Duodenal mucosa (tissue), 2 donors: ENCODE data around the gene C1orf105.
A peak's percentile ranks its signal among the peaks of the same experiment; 100 is the strongest.

Experiments used
- H3K27ac ChIP-seq: one replicate; pipeline ENCODE4 v1.7.0; 2013; ENCODE audit warnings: low read depth, low read length
- H3K27me3 ChIP-seq, 2 donors: one replicate each; pipeline ENCODE4 v1.7.0; 2013; ENCODE audit warnings: low read length in 2 of 2, control low read depth in 1 of 2; ENCODE audit not compliant: insufficient read depth in 2 of 2, control insufficient read depth in 1 of 2
- H3K36me3 ChIP-seq, 2 donors: one replicate each; pipeline ENCODE4 v1.7.0; 2013; ENCODE audit warnings: low read length in 2 of 2, control low read depth in 1 of 2; ENCODE audit not compliant: insufficient read depth in 2 of 2, control insufficient read depth in 1 of 2
- H3K4me1 ChIP-seq, 2 donors: one replicate each; pipeline ENCODE4 v1.7.0; 2013; ENCODE audit warnings: low read length in 2 of 2, control low read depth in 1 of 2; ENCODE audit not compliant: insufficient read depth in 2 of 2, control insufficient read depth in 1 of 2
- H3K4me3 ChIP-seq, 2 donors: one replicate each; pipeline ENCODE4 v1.7.0; 2013; ENCODE audit warnings: low read length in 2 of 2, low read depth in 1 of 2
- H3K9ac ChIP-seq, 2 donors: one replicate each; pipeline ENCODE4 v1.7.0; 2013; ENCODE audit warnings: low read length in 2 of 2, low read depth in 1 of 2
- H3K9me3 ChIP-seq, 2 donors: one replicate each; pipeline ENCODE4 v1.7.0; 2013; ENCODE audit warnings: low read length in 2 of 2, control low read depth in 1 of 2; ENCODE audit not compliant: control insufficient read depth in 1 of 2

Gene C1orf105

DNA sequence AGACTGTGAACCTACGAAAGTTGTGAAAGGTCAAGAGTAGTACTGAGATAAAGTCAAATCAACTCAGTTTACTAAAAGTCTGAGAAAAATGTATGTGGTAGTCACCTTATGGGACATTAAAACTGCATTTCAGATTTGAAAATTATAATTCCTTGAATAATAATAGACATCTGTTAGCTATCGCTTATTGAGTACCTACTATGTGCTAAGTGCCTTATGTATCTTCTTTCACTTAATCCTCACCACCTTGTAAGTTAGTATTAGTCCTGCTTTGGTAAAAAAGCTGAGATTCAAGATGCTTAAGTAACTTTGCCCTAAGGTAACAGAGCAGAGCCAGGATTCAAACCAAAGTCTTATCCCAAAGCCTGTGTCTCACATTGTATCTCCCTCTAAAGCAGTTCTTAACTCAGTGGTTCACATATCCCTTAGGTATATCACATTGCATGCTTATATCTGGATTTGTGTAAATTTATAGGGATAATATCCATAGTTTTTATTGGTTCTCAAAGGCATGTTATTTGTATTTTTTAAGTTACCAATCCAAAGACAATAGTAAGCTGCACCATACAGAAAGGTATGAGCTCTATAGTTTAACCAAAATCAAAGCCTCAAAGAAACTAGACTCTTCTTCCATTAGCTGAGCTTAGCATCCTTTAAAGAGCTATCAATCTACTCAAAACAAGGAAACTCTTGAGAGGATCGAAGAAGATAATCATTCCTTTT lies 22.5 kb downstream of the C1orf105 start:
- Histone ChIP-seq H3K4me1 (peaks cover 9% of the 10 kb centered on the region in 2 donors), H3K27me3 (no peaks in the 10 kb centered on the region), H3K9me3 (no peaks in the 10 kb centered on the region), H3K9ac (peak overlapping the region; percentile 84 to 89), H3K27ac (no peak overlapping the region), H3K36me3 (no peaks in the 10 kb centered on the region), H3K4me3 (peak overlapping the region; percentile 71 to 86)

DNA sequence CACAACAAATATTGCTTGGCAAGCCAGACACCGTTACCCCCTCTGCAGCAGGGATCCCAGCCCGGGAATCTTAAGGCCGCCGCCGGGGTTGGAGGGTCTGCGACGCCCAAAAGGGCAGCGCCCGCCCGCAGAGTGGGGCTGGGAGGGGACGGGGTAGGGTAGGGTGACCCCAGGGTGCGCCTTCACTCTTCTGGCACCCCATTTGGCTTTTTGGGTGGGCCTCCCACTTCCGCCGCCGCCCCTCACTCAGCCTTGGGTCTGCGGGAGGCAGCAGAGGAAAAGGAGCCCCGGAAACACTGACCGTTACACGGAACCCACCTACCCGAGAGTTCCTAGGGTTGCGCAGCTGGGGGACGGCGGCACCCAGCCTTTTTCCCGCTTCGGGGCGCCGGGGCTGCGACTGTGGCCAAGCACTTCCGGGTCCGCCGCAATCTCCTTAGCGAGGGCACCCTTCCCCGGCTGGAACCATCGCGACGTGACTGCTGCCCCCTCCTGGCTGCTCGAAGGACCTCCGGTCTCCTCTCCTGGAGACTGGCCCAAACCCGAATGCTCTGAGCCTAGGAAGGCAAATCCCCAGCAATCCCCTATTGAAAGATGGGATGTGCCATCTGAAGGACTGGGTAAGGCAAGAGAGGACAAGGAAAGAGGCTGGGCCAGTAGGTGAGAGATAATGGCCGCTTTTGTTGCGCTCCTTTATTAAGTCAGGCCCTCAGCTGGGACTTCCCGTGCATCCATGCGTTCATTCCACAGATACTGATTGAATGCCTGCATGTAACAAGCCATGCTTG lies 23.4 kb downstream of the C1orf105 start, which contains the start of gene PIGC:
TSS of gene PIGC (minus strand) at position 404 of the 788 bp plus-strand sequence. CDS start 1,447 bp downstream, outside the sequence.
- H3K9ac ChIP-seq: peak within 1 kb of the TSS; percentile 84 to 89
- H3K4me1 ChIP-seq: peaks cover 11 to 12% of the 10 kb centered on the region in 2 donors
- no peaks in the 10 kb centered on the region for H3K36me3 ChIP-seq
- H3K27ac ChIP-seq: no peak within 1 kb of the TSS
- H3K4me3 ChIP-seq: peak within 1 kb of the TSS; percentile 71 to 86
- no peaks in the 10 kb centered on the region for H3K9me3 ChIP-seq
- H3K27me3 ChIP-seq: no peaks in the 10 kb centered on the region

DNA sequence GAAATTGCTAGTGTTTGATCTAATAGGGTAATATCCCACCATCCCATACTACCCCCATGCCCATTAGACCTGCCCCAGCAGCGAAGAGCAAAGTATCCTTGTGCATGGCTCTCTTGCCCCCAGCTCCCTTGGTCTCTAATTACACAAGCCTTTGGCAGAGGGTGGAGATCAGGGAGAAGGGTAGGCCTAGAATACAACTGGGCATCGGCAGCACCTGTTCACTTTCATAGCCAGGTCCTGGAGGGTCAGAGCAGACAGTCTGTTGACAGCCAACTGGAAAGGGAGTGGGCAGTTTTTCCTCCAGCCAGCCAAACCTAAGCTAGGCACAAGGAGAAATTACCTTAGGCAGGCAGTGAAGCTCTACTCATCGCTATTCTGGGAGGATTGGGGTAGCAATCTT lies 26.1 kb downstream of the C1orf105 start:
- Histone ChIP-seq H3K9ac (no peak overlapping the region), H3K27me3 (no peaks in the 10 kb centered on the region), H3K4me1 (peaks cover 32 to 34% of the 10 kb centered on the region in 2 donors), H3K36me3 (no peaks in the 10 kb centered on the region), H3K9me3 (no peaks in the 10 kb centered on the region), H3K4me3 (no peak overlapping the region), H3K27ac (no peak overlapping the region)

DNA sequence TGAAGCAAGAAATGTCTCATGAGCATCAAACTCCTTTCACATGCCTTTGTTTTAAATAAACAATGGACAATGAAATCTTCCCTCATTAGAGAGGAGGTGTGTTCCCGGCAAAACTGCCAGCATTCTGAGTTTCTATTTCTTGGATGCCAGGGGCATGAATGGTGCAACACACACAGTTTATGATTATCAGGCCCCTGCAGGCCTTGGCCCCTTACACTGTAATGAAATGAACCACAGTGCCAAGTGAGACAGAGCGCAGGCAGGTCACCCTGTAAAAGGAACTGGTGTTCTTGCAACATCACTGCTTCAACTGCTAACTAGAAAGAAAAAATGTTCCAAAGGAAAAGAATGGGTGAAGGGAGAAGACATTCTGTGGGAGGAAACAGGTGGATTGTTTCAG lies 27.2 kb downstream of the C1orf105 start:
- Histone ChIP-seq H3K4me3 (no peak overlapping the region), H3K27me3 (no peaks in the 10 kb centered on the region), H3K36me3 (no peaks in the 10 kb centered on the region), H3K27ac (no peak overlapping the region), H3K9me3 (no peaks in the 10 kb centered on the region), H3K9ac (no peak overlapping the region), H3K4me1 (peaks cover 31 to 32% of the 10 kb centered on the region in 2 donors)

DNA sequence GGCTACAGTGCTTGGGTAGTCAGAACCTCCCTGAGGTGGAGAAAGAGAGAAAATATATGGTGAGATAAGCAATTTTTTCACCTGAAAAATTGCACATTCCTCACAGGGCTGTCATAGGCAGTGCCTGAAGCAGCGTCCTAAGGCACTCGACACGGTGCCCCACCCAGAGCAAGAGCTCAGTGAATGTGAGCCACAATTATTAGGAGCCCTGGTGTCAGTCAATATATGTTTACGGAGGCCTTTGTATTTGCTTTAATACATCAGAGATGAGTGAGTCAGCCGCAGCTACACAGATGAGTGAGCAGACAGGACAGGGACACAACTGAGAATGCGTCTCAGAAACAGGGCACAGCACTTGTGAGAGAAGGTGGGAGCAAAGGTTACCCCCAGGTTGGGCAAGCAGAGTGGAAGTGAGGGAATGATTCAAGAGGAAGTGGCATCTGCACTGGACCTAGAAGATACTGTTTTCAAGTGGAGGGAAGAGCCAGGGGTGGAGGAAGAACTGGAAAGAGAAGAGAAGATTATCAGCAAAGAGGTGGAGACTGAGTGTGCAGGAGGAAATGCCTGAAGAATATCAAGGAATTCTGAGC lies 28.6 kb downstream of the C1orf105 start:
- peaks cover 25 to 31% of the 10 kb centered on the region in 2 donors for H3K4me1 ChIP-seq
- H3K9me3 ChIP-seq: no peaks in the 10 kb centered on the region
- no peaks in the 10 kb centered on the region for H3K36me3 ChIP-seq
- H3K27ac ChIP-seq: no peak overlapping the region
- no peak overlapping the region for H3K4me3 ChIP-seq
- H3K9ac ChIP-seq: peak overlapping the region in 1 of 2 donors; percentile 12
- no peaks in the 10 kb centered on the region for H3K27me3 ChIP-seq

DNA sequence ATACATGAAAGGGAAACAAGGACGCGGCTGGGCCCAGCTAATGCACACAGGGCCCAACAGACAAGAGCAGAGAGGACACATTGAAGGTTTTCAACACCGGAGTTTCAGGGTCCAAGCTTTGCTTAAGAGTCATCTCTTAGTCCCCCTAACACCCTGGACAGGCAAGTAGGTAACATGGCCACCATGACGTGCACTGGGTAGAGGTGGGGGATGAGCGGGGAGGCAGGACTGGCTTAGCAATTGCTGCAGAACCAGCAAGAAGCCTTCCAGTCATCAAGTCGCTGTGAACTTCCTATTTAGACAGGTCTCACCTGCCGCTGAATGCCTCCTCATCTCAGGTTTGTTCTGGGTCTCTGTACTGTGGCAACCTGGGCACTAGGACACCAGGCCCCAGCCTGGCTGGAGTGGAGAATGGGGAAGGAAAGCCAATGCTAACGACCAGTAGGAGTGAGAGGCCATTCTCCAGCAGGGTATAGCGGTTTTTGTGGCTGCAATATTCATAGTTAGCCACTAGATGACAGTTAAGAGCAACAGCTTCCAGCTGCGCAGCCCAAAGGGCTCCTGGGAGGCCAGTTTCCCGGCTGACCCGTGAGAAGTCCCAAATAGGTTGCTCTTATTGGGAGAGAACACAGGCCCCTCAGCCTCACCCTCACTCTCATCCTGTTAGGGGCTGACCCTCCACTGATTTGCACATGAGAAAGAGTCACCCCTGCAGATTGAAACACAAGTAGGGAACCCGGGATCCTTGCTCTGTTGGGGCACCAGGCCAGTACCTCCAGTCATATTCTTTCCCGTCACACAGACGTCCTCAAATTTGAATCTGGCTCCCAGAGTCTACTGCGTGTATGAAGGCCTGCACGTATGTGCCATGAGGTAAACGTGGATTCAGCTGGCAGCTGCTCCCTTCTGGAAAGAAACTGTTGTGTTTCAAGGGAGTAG lies 29.4 kb downstream of the C1orf105 start:
- Histone ChIP-seq H3K36me3 (no peaks in the 10 kb centered on the region), H3K9me3 (no peaks in the 10 kb centered on the region), H3K9ac (peak overlapping the region; percentile 22 to 35), H3K27me3 (no peaks in the 10 kb centered on the region), H3K4me1 (peaks cover 25 to 29% of the 10 kb centered on the region in 2 donors), H3K4me3 (peak overlapping the region; percentile 51 to 56), H3K27ac (peak overlapping the region; percentile 46)

DNA sequence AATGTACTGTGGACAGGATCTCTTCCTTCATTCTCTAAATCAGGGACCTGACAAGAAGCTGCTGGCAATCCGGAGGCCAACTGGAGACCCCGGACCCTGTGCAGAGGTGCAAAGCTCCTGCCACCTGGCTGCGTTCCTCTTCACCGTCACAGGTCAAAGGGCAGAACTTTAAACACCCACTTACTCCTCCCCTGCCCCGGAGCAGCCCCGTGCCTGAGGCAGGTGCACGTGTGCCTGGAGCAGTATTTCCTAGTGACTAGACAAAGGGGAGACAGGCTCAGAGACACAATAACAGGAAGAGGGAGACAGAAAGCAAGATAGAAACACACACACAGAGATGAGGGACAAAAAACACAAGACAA lies 30.0 kb downstream of the C1orf105 start:
- Histone ChIP-seq H3K4me1 (peaks cover 25 to 34% of the 10 kb centered on the region in 2 donors), H3K4me3 (peak overlapping the region; percentile 51 to 56), H3K9ac (peak overlapping the region; percentile 22 to 35), H3K36me3 (no peaks in the 10 kb centered on the region), H3K9me3 (no peaks in the 10 kb centered on the region), H3K27ac (peak overlapping the region; percentile 46), H3K27me3 (no peaks in the 10 kb centered on the region)

DNA sequence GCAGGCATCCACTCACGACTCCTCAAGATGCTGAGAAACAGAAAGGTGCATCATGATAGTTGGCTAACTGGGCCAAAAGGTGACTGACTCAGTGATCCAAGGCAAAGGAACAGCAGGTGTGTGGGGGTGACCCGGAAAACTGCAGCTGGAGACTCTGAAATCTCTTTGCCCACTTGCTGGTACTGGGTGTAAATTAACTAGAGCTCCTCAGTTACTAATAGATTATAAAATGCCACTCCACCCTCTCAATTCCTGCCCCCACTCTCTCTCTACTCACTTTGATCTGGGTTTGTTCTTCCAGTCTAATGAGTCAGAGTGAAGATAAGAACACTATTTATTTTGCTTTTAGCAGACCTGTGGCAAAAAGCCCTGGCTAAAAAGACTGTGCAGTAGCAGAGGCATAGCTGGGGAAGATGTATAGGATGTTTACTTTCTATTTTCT lies 30.5 kb downstream of the C1orf105 start:
- Histone ChIP-seq H3K27ac (no peak overlapping the region), H3K9me3 (no peaks in the 10 kb centered on the region), H3K4me1 (peaks cover 30 to 37% of the 10 kb centered on the region in 2 donors), H3K4me3 (peak overlapping the region; percentile 9 to 51), H3K36me3 (no peaks in the 10 kb centered on the region), H3K9ac (peak overlapping the region in 1 of 2 donors; percentile 35), H3K27me3 (no peaks in the 10 kb centered on the region)

DNA sequence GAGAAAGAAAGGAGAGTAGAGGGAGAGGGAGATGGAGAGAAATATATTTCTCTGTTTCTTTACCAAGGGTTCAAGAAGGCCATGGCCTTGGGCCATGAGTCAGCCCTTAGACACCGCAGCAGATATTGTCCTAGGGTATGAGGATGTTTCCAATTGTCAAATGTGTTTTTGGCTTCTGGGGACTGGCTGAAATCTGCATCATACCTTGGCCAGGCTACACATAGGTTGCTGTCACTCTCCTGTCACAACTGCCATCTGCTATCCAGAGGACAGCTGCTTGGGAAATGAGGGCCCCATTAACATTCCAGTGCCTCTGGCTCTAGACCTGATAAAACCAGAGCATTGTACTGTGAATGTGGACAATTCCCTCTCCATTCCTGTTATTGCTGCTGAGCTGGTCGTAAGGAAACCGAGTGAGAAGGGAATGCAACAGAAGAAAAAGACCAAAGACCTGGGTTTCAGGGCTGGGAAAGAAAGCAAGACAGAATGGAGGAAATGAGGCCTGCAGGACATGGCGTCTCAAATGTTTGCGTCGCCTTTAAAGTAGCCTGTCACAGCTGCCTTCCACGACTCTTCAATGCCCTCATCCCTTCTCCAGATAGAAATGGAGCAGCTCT lies 32.2 kb downstream of the C1orf105 start:
- Histone ChIP-seq H3K9ac (no peak overlapping the region), H3K4me3 (no peak overlapping the region), H3K9me3 (no peaks in the 10 kb centered on the region), H3K36me3 (no peaks in the 10 kb centered on the region), H3K4me1 (peaks cover 34 to 37% of the 10 kb centered on the region in 2 donors), H3K27ac (no peak overlapping the region), H3K27me3 (no peaks in the 10 kb centered on the region)
